Stimulated activated CD8-positive, alpha-beta memory T cell treated with anti-CD3 and anti-CD28 coated beads, Interleukin-2, amount 100 ng/mL, for 1 hour (primary cell): ENCODE data around the gene FHOD3.
"Not testable (repeated sequence)": the region's sequence is repeated elsewhere in the genome, so short reads cannot be mapped to it uniquely, and the experiment has no call there.

Source experiments
- DNase-seq, 2 donors: peaks; one replicate each; pipeline ENCODE4 v3.0.0-alpha.2; 2020; ENCODE audit warnings: low read depth in 2 of 2

FHOD3 gene

DNA sequence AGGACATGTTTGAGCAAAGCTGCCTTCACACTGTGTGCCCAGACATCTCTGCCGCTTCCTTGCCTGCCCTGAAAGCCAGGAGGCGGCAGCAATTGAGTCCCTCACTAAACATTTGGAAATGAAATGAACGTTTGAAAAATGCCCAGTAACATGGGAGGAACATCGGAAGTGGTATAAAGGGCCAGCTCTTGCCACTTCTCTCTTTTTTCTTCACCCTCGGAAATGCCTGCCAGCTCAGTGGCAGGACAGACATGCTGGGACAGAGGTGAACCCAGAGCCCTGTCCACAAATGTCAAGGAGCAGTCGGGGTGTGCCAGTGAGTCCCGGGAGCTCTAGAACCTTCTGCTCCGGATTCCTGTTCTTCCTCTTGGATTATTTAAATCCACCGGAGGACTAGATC lies 485.2 kb downstream of the FHOD3 start:
- DNase-seq = no peak

DNA sequence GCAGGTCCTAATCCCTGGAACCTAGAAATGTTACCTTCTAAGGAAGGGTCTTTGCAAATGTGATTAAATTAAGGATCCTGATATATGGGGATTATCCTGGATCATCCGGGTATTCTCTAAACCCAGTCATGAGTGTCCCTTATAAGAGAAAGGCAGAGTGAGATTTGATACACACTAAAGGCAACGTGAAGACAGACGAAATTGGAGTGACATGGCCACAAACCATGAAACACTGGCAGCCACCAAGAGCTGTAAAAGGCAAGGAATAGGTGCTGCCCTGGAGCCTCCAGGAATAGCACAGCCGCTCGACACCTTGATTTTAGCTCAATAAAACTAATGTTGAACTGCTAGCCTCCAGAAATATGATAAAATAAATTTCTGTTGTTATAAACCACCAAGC lies 486.3 kb downstream of the FHOD3 start:
- DNase-seq = no peak

DNA sequence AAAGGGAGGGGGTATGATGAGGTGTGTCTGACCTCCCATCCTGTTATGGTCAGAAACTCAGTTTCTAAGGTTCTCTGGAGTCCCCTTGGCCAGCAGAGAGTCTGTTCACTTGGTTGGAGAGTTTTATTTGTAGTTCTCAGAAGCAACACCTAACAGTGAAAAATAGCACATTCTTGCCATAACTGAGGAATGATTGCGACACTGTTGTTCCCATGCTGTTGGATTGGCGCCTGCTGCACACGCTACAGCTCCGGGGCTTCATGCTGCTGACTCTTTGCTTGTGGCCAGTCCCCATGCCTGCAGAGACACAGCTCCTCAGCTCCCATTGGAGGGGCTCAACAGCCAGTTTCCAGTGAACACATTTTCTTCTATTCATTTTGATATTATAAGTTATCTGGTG lies 489.2 kb downstream of the FHOD3 start:
- no peak for DNase-seq

DNA sequence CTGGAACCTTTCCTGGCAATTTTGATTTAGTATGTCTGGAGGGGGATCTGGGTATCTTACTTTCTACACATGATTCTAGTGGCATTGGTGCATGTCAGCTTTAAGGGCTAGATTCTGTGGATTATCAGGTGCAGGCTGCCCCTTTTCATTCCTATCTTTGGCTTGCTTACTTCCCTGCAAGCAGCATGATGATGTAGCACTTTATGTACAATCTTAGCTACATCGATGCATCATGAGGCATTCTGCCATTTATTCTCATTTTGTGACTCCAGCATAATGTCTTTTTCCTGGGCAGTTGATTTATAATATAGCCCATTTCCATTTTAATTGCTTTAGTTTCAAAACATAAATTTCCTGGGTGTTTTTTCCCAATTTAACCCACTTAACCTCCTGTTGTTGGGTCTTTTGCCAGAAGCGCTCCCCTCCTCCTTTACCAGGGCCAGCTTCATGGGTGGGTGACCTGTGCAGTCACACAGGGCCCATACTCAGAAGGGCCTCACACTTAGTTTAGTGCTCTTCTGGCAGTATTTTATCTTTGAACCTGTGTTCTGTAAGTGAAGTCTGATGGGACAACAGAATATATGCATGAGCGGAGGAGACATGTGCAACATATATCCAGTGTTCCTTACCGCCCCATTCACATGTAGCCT lies 495.2 kb downstream of the FHOD3 start:
- no peak for DNase-seq

DNA sequence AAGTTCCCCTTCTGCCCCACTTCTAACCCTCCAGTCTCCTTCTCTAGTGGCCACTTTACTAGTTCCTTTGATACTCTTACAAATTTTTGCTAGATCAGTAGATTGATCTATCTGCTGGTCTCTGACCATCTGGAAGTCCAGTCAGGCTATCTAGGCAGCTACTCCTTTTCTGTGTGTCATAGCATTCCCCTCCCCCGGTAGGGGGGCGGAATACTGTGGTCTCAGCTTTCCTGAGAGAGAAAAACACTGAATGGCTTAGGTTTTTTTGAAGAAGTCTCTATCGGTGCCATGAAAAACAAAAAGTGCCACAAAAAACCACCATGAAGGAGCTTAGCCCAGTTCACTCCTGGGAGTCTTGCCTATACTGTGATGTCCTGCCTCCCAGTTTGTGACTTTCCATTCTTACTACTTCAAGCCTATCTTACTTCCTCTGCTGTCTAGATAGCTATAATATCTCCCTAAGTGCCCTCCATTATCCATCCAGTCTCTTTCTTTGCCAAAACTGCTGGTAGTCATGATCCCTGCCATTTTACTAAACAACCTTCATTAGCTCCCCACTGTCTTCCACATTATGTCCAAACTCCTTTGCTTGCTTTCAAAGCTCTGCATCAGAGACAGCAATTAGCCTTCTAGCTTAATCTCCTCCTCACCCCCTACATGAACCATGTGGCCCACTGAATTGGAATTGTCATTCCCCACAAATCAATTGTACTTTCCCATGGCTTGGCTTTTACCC lies 501.4 kb downstream of the FHOD3 start:
- DNase-seq = no peak

DNA sequence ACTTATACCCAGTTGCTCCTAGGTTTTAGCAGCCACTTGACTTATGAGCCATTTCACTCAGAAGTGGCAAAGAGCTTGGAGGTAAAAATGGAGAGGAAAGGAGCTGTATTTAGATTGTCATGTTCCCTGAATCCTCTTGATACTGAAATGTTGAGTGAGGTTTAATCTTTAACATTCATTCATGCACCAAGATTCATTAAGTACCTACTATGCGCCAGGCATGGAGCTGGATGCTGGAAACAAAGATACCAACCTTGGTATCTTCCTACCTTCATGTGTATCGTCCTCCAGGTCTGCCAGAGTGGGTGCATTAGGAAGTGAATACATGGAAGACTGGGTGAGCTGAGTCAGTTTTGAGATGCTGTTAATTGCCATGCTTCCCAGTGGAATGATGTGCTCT lies 507.6 kb downstream of the FHOD3 start:
- DNase-seq = no peak

DNA sequence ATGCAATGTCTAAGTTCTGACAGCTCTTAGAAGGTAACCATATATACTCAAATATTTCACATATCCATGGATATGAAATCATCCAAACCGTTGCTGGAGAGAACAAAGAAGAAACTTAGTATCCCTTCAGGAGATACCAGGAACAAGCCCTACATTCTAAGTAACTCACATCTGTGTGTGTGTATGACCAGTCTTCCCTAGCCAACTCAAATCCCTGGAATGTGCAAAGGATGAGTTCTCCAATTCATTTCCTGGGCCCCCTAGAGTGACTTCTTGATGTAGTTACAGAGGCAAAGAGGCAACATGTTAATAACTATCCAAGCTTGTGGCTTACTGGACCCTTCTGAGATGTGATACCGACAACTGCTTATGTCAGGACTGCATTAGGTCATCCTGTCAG lies 511.2 kb downstream of the FHOD3 start:
- no peak for DNase-seq

DNA sequence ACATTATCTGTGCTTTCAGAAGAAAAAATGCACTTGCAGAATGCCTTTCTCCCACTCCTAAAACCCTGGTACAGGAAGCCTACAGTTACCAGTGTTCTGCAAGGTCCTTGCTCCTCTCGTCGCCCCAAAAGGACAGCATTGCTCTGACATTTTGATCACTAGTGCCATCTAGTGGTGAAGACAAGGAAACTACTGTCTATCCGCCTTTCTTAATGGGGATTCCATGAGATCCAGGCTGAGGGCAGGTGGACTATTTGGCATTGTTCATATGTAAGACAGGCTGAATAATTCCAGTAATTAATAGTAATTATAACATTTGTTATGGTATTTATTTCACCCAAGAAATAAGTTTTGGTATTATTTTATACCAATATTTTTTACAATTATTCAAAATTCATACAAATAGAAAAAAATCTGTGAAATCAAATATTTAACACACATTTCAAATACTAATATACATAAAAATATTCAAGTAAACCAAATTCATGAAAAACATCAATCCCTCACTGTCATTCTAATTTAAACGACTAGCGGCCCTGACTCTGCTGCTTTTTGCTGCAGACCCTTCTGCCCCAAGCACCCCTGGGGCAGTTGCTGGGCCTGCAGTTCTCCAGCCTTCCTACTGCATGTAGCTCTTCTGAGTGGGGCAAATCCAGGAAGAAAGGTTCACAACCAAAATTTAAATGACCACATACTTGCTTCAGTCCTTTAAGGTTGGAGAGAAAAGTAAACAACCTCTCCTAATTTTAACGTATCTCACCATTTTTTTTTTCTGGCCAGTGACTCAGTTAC lies 512.3 kb downstream of the FHOD3 start:
- DNase-seq = no peak

DNA sequence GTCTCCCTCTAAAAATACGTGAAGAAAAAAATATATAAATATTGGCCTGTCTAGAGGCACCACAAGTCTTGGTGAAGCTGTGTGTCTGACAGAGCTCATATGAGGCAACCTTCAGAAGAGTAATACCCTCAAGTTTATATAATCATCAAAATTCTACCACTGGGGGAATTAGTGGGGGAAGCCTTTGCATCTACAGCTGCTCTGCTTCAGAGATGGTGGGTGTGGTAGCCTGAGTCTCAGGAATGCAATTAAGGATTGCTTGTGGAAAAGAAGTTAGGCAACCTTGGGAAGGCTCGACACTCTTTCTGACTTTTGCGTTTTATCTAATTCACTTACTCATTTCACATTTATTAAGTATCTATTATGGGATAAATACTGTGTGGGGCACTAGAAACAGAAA lies 513.9 kb downstream of the FHOD3 start:
- no peak for DNase-seq

DNA sequence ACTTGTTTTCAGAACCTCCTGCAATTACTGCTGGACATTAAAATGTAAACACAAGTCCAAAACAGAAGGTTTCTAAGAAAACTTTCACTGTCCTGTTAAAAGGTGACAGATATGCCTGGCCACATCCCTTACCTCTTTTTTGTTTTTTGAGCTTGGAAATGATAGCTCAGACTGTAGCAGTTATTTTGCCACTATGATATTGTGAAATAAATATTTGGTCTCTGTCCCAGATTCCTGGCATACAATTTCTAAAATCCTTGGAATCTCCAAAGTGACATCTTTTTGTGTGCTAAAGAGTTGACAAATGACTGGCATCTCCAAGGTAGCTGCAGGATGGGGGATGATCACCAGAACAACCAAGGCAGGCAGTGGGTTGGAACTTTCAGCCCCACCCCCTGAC lies 514.4 kb downstream of the FHOD3 start:
- DNase-seq = no peak

DNA sequence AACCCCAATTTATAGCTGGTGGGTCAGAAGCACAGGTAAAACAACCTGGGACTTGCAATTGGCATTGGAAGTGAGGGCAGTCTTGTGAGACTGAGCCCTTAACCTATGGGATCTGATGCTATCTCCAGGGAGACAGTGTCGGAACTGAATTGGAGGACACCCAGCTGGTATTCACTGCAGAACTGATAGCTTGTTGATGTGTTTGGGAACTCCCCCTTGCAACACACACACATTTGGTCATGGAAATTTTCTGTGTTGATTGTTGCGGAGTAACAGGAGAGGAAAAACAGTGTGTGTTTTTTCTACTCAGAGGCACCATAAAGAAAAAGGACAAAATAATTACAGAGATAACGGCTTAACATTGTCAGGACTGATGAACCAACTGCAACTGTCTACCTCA lies 515.2 kb downstream of the FHOD3 start:
- DNase-seq = no peak

DNA sequence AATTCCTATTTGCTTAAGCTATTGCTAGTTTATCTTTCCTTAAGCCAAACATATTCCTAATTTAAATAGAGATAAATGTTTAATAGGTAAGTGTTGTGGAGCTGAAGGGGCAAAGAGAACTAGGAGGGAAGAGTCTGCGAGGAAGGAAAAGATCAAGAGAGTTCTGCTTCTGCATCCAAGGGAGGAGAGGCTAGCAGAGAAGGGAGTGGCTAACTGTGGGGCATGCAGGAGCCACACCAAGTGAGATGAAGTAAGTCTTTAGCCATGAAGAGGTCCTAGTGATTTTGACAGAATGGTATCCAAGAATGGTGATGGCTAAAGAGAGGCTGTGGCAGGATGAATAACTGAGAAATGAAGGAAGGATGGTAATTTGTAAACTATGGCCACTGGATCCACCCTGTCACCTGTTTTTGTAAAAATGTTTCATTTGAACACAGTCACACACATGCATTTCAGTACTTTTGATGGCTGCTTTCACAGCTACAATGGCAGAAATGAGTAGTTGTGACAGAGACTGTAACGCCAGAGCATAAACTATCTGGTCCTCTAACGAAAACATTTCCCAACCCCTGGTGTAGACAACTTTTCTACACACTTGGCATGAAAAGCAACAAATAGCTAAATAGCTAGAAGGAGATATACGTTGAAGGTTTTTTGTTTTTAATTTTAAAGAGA lies 515.7 kb downstream of the FHOD3 start:
- no peak for DNase-seq

DNA sequence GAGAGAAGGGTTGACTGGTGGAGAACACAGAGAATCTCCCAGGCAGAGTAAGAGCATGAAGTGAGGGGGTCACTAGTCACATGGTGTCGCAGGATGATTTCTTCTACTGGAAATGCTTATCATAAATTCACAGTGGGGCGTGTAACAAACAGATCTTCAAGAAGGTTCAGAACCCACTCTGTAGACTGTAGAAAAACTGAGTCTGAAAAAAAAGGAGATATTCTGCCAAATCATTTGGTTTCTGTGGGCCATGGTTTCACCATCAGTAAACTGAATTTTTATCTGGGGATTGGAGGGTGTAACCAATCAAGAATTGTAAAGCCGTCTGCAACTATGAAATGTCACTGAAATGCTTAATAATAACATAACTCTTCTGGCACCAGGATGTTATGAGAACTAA lies 516.3 kb downstream of the FHOD3 start:
- no peak for DNase-seq

DNA sequence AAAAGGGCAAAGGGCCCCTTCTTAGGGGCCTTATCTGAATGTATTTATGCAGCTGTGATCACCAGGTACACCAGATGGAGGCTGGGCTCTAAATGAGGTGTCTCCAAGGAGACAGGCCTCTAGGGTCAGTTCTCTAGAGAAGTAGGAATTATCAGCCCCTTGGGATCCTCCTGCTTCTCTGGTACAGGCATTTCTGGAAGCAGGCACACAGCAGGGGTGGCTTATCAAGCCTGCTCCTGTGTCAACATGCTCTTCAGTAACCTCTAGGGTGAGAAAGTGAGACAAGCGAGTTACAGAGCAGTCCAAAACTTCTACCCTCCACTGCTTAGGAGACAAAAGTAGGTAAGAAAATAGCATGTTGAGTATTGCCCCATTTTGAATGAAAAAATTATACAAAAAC lies 517.5 kb downstream of the FHOD3 start:
- DNase-seq = no peak

DNA sequence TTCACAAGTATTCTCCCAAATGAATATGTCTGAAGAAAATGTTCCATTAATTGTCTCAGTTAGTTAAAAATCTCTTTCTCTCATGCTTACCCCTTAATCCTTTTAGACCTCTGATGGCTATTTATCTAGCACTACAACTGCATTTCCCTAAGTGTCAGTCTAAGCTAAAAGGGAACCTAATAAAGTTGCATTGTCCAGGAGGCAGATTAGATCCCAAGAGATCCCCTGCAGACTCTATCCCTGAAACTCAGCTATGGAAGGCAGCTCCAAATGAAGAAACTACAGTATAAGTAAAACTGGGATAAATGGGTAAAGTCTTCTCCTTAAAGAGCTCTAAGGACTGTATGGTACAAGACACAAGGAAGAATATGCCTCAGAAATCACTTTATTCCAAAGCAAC lies 518.6 kb downstream of the FHOD3 start:
- DNase-seq = not testable (repeated sequence)

DNA sequence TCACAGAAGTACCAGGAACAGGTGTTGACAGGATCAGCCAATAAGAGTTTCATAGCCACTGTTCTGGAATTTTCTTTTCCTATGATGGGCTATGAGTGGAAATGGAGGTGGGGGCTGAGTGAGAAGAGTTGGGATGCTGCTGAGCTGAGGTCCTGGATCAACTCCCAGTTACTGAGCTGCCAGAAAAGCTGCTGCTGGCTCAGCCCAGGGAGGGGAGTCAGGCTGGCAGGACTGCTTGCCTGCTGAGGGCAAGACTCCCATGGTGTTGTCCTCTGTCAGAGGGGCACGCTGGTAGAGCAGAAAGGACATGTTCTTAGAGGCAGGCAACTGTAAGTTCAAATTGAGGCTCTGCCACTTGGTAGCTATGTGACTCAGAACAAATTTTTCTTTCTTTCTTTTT lies 519.5 kb downstream of the FHOD3 start:
- no peak for DNase-seq

DNA sequence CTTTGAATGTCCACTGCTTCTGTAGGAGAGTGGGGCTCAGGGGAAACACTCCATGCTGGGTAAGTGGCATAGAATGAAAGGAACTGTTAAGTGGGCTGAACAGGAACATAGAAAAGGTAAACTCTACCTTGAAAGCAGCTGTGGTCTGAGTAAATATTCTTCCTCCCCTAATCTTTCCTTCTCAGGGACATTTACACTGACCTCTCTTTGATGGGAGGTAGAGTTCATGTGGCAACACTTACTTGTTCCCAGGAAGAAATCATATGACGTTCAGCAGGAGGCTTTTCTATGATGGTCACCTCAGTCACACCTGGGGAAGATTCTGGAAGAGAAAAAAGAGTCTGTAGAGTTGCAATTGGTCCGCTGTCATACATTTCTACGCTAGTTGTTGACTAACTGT lies 521.1 kb downstream of the FHOD3 start:
- DNase-seq = no peak

DNA sequence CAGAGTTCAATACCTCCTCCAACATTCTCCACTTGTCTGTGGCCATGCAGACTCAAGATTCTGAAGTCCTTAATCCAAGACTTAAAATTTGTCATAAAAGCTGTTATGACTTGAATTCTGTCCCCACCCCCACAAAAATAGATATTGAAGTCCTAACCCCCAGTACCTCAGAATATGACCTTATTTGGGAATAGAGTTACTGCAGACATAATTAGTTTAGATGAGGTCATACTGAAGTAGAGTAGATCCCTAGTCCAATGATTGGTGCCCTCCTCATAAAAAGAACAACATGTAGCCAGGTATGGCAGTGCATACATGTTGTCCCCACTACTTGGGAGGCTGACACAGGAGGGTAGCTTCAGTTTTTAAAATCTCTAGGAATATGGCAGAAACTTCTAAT lies 522.1 kb downstream of the FHOD3 start:
- DNase-seq = no peak

DNA sequence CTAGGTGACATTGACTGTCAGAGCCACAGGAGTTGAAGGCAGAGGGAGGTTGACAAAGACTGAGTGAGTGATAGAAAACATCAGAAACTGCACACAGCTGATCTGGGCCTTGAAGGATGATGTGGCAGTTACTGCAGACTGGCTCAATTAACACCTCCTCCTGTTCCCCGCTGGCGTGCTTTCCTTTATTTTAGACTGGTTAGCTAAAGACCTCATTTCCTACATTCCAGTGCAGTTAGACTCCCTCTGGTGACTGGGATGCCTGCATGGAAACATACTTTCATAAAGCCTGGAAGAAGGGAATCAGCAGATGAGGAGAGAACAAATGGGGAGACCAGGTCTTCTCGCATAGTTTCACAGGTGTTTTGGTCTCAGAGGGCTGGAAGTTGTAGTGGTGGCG lies 524.2 kb downstream of the FHOD3 start:
- no peak for DNase-seq

DNA sequence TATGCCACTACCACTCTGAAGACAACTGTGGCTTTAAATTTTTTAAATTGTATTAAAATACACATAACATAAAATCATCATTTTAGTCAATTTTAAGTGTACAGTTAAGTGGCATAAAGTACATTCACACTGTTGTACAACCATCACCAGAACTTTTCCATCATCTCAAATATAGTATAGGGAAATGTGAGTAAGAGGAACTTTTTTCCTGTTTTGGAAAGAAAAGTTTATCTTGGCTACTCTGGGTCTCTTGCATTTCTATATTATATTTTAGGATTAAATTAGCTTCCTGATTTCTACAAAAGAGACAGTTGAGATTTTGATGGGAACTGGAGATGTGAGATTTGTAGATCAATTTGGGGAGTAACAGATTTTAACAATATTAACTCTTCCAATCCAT lies 528.0 kb downstream of the FHOD3 start:
- DNase-seq = no peak

DNA sequence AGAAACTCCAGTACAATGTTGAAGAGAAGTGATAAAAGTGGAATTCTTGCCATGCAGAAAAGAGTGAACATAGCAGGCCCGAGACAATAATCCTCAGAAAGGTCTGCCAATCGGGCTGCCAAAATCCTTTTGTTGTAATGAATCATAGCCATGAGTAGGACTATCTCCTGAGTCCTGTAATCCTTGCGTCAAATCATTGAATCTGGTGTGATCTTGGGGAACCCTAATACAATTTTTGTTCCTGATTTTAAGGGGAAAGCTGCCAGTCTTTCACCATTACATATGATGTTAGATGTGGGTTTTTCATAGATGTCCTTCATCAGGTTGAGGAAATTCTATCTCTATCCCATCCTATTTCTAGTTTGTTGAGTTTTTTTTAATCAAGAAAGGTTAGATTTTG lies 529.0 kb downstream of the FHOD3 start:
- DNase-seq = no peak

DNA sequence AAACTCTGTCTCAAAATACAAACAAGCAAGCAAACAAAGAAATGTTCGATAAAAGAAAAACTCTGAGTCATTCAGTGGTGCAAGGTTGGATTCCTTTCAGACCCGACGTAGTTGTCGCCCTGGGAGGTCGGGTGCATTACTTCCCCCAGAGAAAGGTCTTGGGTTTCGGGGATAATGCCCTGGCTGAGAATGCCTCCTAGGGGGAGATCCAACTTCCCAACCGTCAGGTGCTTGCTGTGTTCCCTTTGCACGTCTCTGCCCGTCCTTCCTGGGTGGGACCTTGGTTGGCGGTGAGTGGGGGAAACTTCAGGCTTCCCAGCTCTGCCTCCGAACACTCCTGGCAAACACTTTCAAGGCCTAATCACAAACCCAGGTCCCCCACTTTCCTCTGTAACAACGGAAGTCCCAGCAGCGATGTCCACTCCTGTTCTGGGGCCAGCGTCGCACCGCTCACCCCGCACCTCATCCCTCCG lies 530.7 kb downstream of the FHOD3 start:
- DNase-seq = no peak
